GM19351 (cell line): Measurements from ENCODE around the gene MRPL19.

Experiments used
- ATAC-seq: cut with Tn5 transposase; IDR thresholded peaks from one replicate; pipeline ENCODE4 v1.9.1; 2021; ENCODE audit warnings: mild to moderate bottlenecking, moderate library complexity; ENCODE audit not compliant: unreplicated experiment

Gene MRPL19

GRCh38 chr2:75728614-75729419 lies 82.2 kb downstream of the MRPL19 start:
- ATAC-seq = no peak

GRCh38 chr2:75729861-75730260 lies 83.3 kb downstream of the MRPL19 start:
- ATAC-seq = no peak

DNA sequence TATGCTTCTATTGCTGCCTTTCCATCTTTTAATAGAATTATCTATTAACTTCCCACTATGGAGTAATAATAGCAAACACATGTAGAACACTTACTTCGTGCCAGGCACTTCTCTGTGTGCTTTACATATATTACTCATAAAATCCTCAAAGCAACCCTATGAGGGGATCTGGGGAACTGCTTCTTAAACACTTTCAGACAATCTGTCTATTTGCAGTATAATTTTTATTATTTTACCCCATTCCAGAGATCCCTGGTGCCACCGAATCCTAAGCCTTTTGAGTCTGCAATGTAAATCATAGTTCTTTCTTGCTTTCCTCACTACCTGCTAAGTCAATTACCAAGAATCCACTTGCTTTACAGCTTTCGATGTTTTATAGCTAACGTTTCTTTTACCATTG lies 89.7 kb downstream of the MRPL19 start:
- ATAC-seq = no peak

DNA sequence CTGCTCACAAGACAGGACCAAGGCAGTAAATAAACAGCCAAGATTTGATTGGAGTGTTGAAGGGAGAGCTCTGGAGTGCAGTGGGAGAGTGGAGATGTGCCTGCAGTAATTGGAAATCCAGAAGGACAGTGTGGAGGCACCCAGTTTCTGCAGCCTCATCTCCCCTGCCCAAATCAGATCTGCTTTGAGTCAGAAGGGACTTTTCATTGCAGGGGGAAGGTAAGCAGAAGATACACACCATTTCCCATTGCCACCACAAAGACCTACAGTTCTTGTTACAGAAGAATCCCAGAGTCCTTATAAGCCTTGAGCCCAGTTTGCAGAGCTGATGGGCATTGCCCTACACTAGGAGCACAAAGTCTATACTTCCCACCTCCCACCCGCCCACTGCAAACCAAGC lies 91.4 kb downstream of the MRPL19 start:
- no peak for ATAC-seq
